ENCODE results near the gene PASK.

- TF ChIP-seq TAF1 (IDR thresholded peaks at IDR 0.05; ENCODE audit: low read depth) = no peak
- no peak for TF ChIP-seq EGR1 (IDR thresholded peaks at IDR 0.05)
- no peak for TF ChIP-seq MAX (IDR thresholded peaks at IDR 0.05)
Observed at GRCh38 chr2:241063093-241063551, 86.2 kb downstream of the PASK start.
